Pancreas (tissue), 10 donors: ENCODE results near the gene MGA. TPM values are rescaled to one million over a fixed set of nuclear protein-coding genes. Genes with fewer than 3 reads are reported as not detected.

Experiments used
- ATAC-seq, 4 donors: fragments of 200-7000 bp; cut with Tn5 transposase; one replicate each; pipeline versions ENCODE4 v1.8.0 to v1.9.1; 2020; ENCODE audit warnings: mild to moderate bottlenecking in 4 of 4, moderate library complexity in 4 of 4
- DNase-seq, 6 donors: peaks; one replicate each; pipeline ENCODE4 v3.0.0-alpha.2; 2020
- FAIRE-seq: peaks from 2 replicates; lab custom pipeline; 2012; peaks lifted over from hg19 to GRCh38; lab: Jason Lieb, UNC
- H3K27ac ChIP-seq, 4 donors: fragments of 200-600 bp; sonication (generic); 1 replicate in 3 of 4; 2 replicates in 1 of 4; pipeline versions ENCODE4 v1.5.0 to v1.8.0; 2020
- H3K27me3 ChIP-seq, 4 donors: fragments of 200-600 bp; one replicate each; pipeline ENCODE4 v1.8.0; 2021
- H3K36me3 ChIP-seq, 3 donors: fragments of 200-600 bp; sonication (generic) in 1 of 3; one replicate each; pipeline versions ENCODE4 v1.5.0 to v1.8.0; 2020 to 2021
- H3K4me1 ChIP-seq, 3 donors: fragments of 200-600 bp; one replicate each; pipeline ENCODE4 v1.8.0; 2021
- H3K4me3 ChIP-seq, 4 donors: fragments of 200-600 bp; sonication (generic) in 2 of 4; one replicate each; pipeline versions ENCODE4 v1.5.0 to v1.8.0; 2020 to 2021
- H3K9me3 ChIP-seq, 4 donors: fragments of 200-600 bp; one replicate each; pipeline ENCODE4 v1.8.0; 2021
- CTCF ChIP-seq, 4 donors: fragments of 200-600 bp; sonication (generic) in 3 of 4; IDR thresholded peaks; one replicate each; pipeline versions ENCODE4 v1.5.0 to v1.8.0; 2021; ENCODE audit warnings: antibody characterized with exemption in 4 of 4
- WGBS, 2 donors: extraction: QIAGEN DNeasy Blood & Tissue Kit; methylation state at CpG; one replicate each; pipeline ENCODE4 v1.1.7; 2013; 5-methylcytosine and 5-hydroxymethylcytosine counted together
- intact Hi-C, 3 donors: fragments of 100-400 bp; cut with DNase I; formaldehyde crosslinking; loops; one replicate each; pipeline versions ENCODE4 v1.11.1 to v1.14.2; 2022
- polyA plus RNA-seq, 2 donors: library from polyadenylated mRNA; stranded (reverse); fragments of 200-250 nt; gene quantifications; one replicate each; pipeline ENCODE4 v1.2.3, GENCODE V29; 2013
- total RNA-seq, 6 donors: library from RNA; stranded (reverse); fragmentation: NEBNext Ultra II Directional in 4 of 6; extraction: Animal tissue kit (Norgen Biotek cat#: 25700) in 4 of 6; gene quantifications; one replicate each; pipeline versions ENCODE4 v1.2.1 to v1.2.4, GENCODE V29; 2021 to 2023
- donor health status: healthy with polysubstance abuse.
- donor health status: DM: no; HTN: no; CAD: no; lungs with moderate emphysema.
- donor health status: DM: no; HTN: no; CAD: no.
- donor health status: control.
- donor health status: control.
- donor health status: Bipolar disorder and iron deficiency.
- donor health status: DM: yes; HTN: yes; CAD: no.
- donor health status: DM: no; HTN: no; CAD: no.
- donor health status: DM: no; HTN: no; CAD: no.
- donor health status: DM: yes; HTN: yes; CAD: no.

Gene MGA
- total and polyA plus RNA-seq, 8 donors: 2.7 to 31.3 (median 17.6) TPM

- ATAC-seq (no peak), FAIRE-seq (no peak), DNase-seq (no peak)
- Histone ChIP-seq H3K27me3 (no peaks in the 10 kb centered on the region), H3K36me3 (peaks cover 0 to 19% (median 0%) of the 10 kb centered on the region in 3 donors), H3K27ac (no peak overlapping the region), H3K4me3 (no peak overlapping the region), H3K9me3 (no peaks in the 10 kb centered on the region), H3K4me1 (no peaks in the 10 kb centered on the region)
- no peak for TF ChIP-seq CTCF (IDR thresholded peaks at IDR 0.05)
- WGBS, 2 donors: 70 to 76% methylated on average over 5 of the region's 5 CpGs
- intact Hi-C loops: loop anchor here in 1 of 3 donors (5.0 kb wide), 1 partner anchor 42 kb away; the partner anchor contains the start of gene MAPKBP1
Measured at GRCh38 chr15:41814534-41814933, 154.3 kb downstream of the MGA start.

- ATAC-seq: no peak
- peaks cover 0 to 10% (median 4%) of the 10 kb centered on the region in 3 donors for H3K4me1 ChIP-seq
- no peak for TF ChIP-seq CTCF (IDR thresholded peaks at IDR 0.05)
- intact Hi-C loops: no loop called here
- DNase-seq: no peak
- FAIRE-seq: no peak
- H3K4me3 ChIP-seq: no peak overlapping the region
- H3K27ac ChIP-seq: no peak overlapping the region
- no peaks in the 10 kb centered on the region for H3K9me3 ChIP-seq
- H3K27me3 ChIP-seq: no peaks in the 10 kb centered on the region
- peaks cover 0 to 19% (median 0%) of the 10 kb centered on the region in 3 donors for H3K36me3 ChIP-seq
- 95% methylated on average over 9 of the region's 9 CpGs for WGBS, 2 donors
Measured at GRCh38 chr15:41816788-41817187, 156.6 kb downstream of the MGA start.

GRCh38 chr15:41817327-41817726, 157.1 kb downstream of the MGA start:
- H3K9me3 ChIP-seq: no peaks in the 10 kb centered on the region
- 94 to 96% methylated on average over 14 of the region's 14 CpGs for WGBS, 2 donors
- no peak for FAIRE-seq

GRCh38 chr15:41817781-41818180, 157.6 kb downstream of the MGA start:
- no peak for DNase-seq
- FAIRE-seq: no peak
- no peak overlapping the region for H3K4me3 ChIP-seq
- no peak overlapping the region for H3K27ac ChIP-seq
- WGBS, 2 donors: 91 to 94% methylated on average over 6 of the region's 6 CpGs
- no peak for TF ChIP-seq CTCF (IDR thresholded peaks at IDR 0.05)
- no peaks in the 10 kb centered on the region for H3K27me3 ChIP-seq
- intact Hi-C loops: no loop called here
- no peak for ATAC-seq
- no peaks in the 10 kb centered on the region for H3K9me3 ChIP-seq
- peaks cover 0 to 10% (median 4%) of the 10 kb centered on the region in 3 donors for H3K4me1 ChIP-seq
- peaks cover 0 to 25% (median 0%) of the 10 kb centered on the region in 3 donors for H3K36me3 ChIP-seq

More at GRCh38 chr15:41817327-41817726, 157.1 kb downstream of the MGA start:
- intact Hi-C loops: no loop called here
- Histone ChIP-seq H3K4me3 (no peak overlapping the region), H3K27ac (no peak overlapping the region), H3K4me1 (peaks cover 0 to 10% (median 4%) of the 10 kb centered on the region in 3 donors), H3K36me3 (peaks cover 0 to 20% (median 0%) of the 10 kb centered on the region in 3 donors), H3K27me3 (no peaks in the 10 kb centered on the region)
- DNase-seq (no peak), ATAC-seq (no peak)
- TF ChIP-seq CTCF (IDR thresholded peaks at IDR 0.05): no peak

- WGBS, 2 donors: 93 to 99% methylated on average over 9 of the region's 9 CpGs
- intact Hi-C loops: loop anchor here in 1 of 3 donors (5.0 kb wide), 1 partner anchor 88 kb away; no protein-coding TSS in a partner anchor
- H3K27me3 ChIP-seq: no peaks in the 10 kb centered on the region
- FAIRE-seq (no peak), DNase-seq (peak in 1 of 6 donors; percentile 7), ATAC-seq (no peak)
- H3K27ac ChIP-seq: no peak overlapping the region
- H3K9me3 ChIP-seq: no peaks in the 10 kb centered on the region
- H3K4me3 ChIP-seq: no peak overlapping the region
- H3K4me1 ChIP-seq: peaks cover 0 to 10% (median 4%) of the 10 kb centered on the region in 3 donors
- H3K36me3 ChIP-seq: peaks cover 0 to 26% (median 0%) of the 10 kb centered on the region in 3 donors
- no peak for TF ChIP-seq CTCF (IDR thresholded peaks at IDR 0.05)
Measured at GRCh38 chr15:41819455-41820050, 159.3 kb downstream of the MGA start.
